ENCODE measurements around the gene WDPCP.

- TF ChIP-seq EZH2 (IDR thresholded peaks at IDR 0.05) (no peak), POLR2AphosphoS5 (IDR thresholded peaks at IDR 0.05; ENCODE audit: borderline replicate concordance, low read depth, low read length) (no peak), FOXP2 (optimal IDR thresholded peaks at IDR 0.05; ENCODE audit: control extremely low read depth, extremely low read length, insufficient read depth) (no peak)
These were observed 287.4 kb downstream of the WDPCP start for GRCh38 chr2:63300835-63301234.

Data from SK-N-MC (cell line).